Stimulated activated CD8-positive, alpha-beta memory T cell treated with anti-CD3 and anti-CD28 coated beads, Interleukin-12 subunit alpha, Interleukin-12 subunit beta, amount 100 ng/mL, for 24 hours (primary cell): ENCODE data around the gene BTBD9.

Experiments used
- DNase-seq: peaks from one replicate; pipeline ENCODE4 v3.0.0-alpha.2; 2020; ENCODE audit errors: extremely low read depth

The BTBD9 gene

GRCh38 chr6:38599261-38599660 lies 40.5 kb downstream of the BTBD9 start:
- no peak for DNase-seq

- no peak for DNase-seq
Measured at GRCh38 chr6:38593998-38594665, 45.6 kb downstream of the BTBD9 start.

- no peak for DNase-seq
Measured at GRCh38 chr6:38593409-38593808, 46.3 kb downstream of the BTBD9 start.

- DNase-seq: no peak
Measured at GRCh38 chr6:38591439-38591838, 48.3 kb downstream of the BTBD9 start.

GRCh38 chr6:38589367-38589720 lies 50.4 kb downstream of the BTBD9 start:
- no peak for DNase-seq

GRCh38 chr6:38588631-38589366 lies 50.9 kb downstream of the BTBD9 start:
- no peak for DNase-seq

GRCh38 chr6:38587766-38588362 lies 51.9 kb downstream of the BTBD9 start:
- no peak for DNase-seq

GRCh38 chr6:38586992-38587391 lies 52.7 kb downstream of the BTBD9 start:
- no peak for DNase-seq

- DNase-seq: no peak
Measured at GRCh38 chr6:38584731-38585130, 55.0 kb downstream of the BTBD9 start.

GRCh38 chr6:38583523-38583922 lies 56.2 kb downstream of the BTBD9 start:
- DNase-seq: no peak

GRCh38 chr6:38580030-38580429 lies 59.7 kb downstream of the BTBD9 start:
- no peak for DNase-seq

GRCh38 chr6:38579010-38579628 lies 60.6 kb downstream of the BTBD9 start:
- no peak for DNase-seq

- DNase-seq: no peak
Measured at GRCh38 chr6:38578075-38578474, 61.7 kb downstream of the BTBD9 start.

GRCh38 chr6:38577492-38577891 lies 62.2 kb downstream of the BTBD9 start:
- DNase-seq: no peak

GRCh38 chr6:38573801-38574395 lies 65.8 kb downstream of the BTBD9 start:
- DNase-seq: no peak

- DNase-seq: no peak
Measured at GRCh38 chr6:38572186-38572813, 67.4 kb downstream of the BTBD9 start.

GRCh38 chr6:38571721-38572120 lies 68.0 kb downstream of the BTBD9 start:
- no peak for DNase-seq

- no peak for DNase-seq
Measured at GRCh38 chr6:38570750-38571149, 69.0 kb downstream of the BTBD9 start.

- DNase-seq: no peak
Measured at GRCh38 chr6:38567436-38567835, 72.3 kb downstream of the BTBD9 start.

GRCh38 chr6:38566295-38567030 lies 73.3 kb downstream of the BTBD9 start:
- DNase-seq: no peak

GRCh38 chr6:38564301-38564700 lies 75.4 kb downstream of the BTBD9 start:
- no peak for DNase-seq
